IPS DF 19.7 (cell line): ENCODE results near the gene CEP78.
"Not testable (repeated sequence)": the region's sequence is repeated elsewhere in the genome, so short reads cannot be mapped to it uniquely, and the experiment has no call there.

Experiments
- DNase-seq: peaks from one replicate; pipeline ENCODE4 v3.0.0-alpha.2; 2013; ENCODE audit warnings: low read depth, low spot score

Gene CEP78

GRCh38 chr9:78234810-78235209, 1.1 kb upstream of the CEP78 start:
- DNase-seq = no peak

- no peak for DNase-seq
These were observed 566 bp upstream of the CEP78 start for GRCh38 chr9:78235256-78235761.

- DNase-seq = no peak
These were observed 656 bp downstream of the CEP78 start for GRCh38 chr9:78236551-78236910.

GRCh38 chr9:78238046-78239038, 2.5 kb downstream of the CEP78 start:
- DNase-seq = no peak

GRCh38 chr9:78239506-78239905, 3.6 kb downstream of the CEP78 start:
- DNase-seq = no peak

- no peak for DNase-seq
These were observed 6.2 kb downstream of the CEP78 start for GRCh38 chr9:78242041-78242440.

- DNase-seq = no peak
These were observed 7.3 kb downstream of the CEP78 start for GRCh38 chr9:78243130-78243529.

GRCh38 chr9:78245401-78245800, 9.5 kb downstream of the CEP78 start:
- no peak for DNase-seq

- no peak for DNase-seq
These were observed 12.8 kb downstream of the CEP78 start for GRCh38 chr9:78248635-78249034.

GRCh38 chr9:78249542-78249941, 13.7 kb downstream of the CEP78 start:
- DNase-seq = no peak

GRCh38 chr9:78252616-78253015, 16.7 kb downstream of the CEP78 start:
- DNase-seq = no peak

GRCh38 chr9:78253285-78253684, 17.4 kb downstream of the CEP78 start:
- DNase-seq = no peak

- DNase-seq = no peak
These were observed 25.6 kb downstream of the CEP78 start for GRCh38 chr9:78261403-78262001.

GRCh38 chr9:78262655-78263054, 26.8 kb downstream of the CEP78 start:
- DNase-seq = no peak

- no peak for DNase-seq
These were observed 32.0 kb downstream of the CEP78 start for GRCh38 chr9:78267889-78268288.

- no peak for DNase-seq
These were observed 33.9 kb downstream of the CEP78 start for GRCh38 chr9:78269784-78270183.

GRCh38 chr9:78272307-78272706, 36.4 kb downstream of the CEP78 start:
- DNase-seq = no peak

GRCh38 chr9:78273761-78274160, 37.9 kb downstream of the CEP78 start:
- no peak for DNase-seq

- no peak for DNase-seq
These were observed 42.4 kb downstream of the CEP78 start for GRCh38 chr9:78278177-78278777.

- DNase-seq = no peak
These were observed 42.9 kb downstream of the CEP78 start for GRCh38 chr9:78278801-78279200.

GRCh38 chr9:78280982-78281668, 45.2 kb downstream of the CEP78 start:
- no peak for DNase-seq

GRCh38 chr9:78284181-78284580, 48.3 kb downstream of the CEP78 start:
- DNase-seq = not testable (repeated sequence)
